GM18907 (cell line): Measurements from ENCODE around the gene RHOU.
"Not testable (repeated sequence)": the region's sequence is repeated elsewhere in the genome, so short reads cannot be mapped to it uniquely, and the experiment has no call there.

Source experiments
- ATAC-seq: cut with Tn5 transposase; IDR thresholded peaks from one replicate; pipeline ENCODE4 v1.9.1; 2021; ENCODE audit warnings: mild to moderate bottlenecking, moderate library complexity; ENCODE audit not compliant: unreplicated experiment

Gene RHOU

DNA sequence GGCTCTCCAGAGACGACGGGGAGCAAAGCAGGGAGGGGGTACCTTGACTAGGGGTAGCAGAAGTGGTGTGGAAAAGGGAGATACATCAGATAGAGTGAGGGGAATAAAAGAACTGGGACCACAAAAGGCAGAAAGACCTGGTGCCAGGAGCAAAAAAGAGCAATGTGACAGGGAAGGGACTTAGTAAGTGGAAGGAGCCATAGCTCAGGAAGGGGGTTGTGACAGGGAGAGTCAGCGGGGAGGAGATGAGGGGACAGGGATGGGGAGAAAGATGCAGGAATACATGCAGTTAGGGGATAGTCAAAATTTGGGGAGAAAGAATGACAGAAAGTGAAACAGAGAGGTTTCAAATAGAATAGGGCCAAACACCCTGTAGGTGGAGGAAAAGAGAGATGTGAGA is 20.5 kb downstream of the RHOU start:
- no peak for ATAC-seq

GRCh38 chr1:228756457-228756856 is 21.2 kb downstream of the RHOU start:
- no peak for ATAC-seq

- no peak for ATAC-seq
Observed at GRCh38 chr1:228758447-228758846, 23.2 kb downstream of the RHOU start.

DNA sequence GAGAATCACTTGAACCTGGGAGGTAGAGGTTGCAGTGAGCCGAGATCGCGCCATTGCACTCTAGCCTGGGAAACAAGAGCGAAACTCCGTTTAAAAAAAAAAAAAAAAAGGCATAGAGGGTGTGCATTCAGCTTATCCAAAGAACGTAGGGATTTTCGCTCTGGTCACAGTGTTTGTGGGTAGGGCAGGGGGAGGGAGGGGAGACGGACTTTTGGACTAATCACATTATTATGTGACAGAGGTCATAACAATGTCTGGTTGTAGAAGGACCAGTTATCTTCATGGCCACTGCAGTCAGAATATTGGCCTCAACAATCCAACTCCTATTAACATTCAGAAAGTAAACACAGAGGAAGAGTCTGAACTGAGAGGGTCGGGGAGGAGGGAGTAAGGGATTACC is 25.7 kb downstream of the RHOU start:
- ATAC-seq: no peak

GRCh38 chr1:228763561-228763960 is 28.3 kb downstream of the RHOU start:
- no peak for ATAC-seq

- ATAC-seq: no peak
Observed at GRCh38 chr1:228765168-228765946, 30.1 kb downstream of the RHOU start.

- no peak for ATAC-seq
Observed at GRCh38 chr1:228766788-228767187, 31.5 kb downstream of the RHOU start.

DNA sequence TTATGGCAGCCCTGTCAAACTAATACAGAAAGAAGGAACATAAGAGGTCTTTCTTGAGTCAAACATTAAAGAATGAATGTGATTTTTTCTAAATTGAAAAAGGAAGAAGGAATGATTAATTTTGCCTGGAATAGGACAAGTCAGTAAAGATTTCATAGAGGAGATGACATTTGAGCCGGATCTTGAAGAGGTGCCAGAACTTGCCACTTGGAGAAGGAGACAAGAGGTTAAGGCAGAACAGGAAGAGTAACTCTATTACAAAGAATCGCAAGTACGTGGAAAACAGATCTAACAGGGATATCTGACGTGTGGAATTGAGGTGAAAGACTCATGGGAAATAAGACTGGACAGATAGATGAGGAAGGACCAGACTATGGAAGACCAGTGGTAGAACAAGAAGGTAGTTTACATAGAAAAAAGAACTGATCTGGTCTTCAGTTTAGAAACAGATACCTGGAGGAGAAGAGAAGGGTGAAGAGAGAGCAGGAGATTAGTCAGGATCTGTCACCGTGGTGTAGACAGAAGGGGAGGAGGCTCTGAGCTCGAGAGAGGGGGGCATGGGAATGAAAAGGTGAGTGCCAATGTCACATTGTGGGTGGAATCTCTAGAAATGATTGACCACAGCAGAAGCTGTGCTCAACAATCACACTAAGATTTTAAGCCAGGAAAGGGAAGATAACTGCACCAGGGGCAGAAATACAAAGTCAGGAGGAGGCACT is 32.5 kb downstream of the RHOU start:
- no peak for ATAC-seq

DNA sequence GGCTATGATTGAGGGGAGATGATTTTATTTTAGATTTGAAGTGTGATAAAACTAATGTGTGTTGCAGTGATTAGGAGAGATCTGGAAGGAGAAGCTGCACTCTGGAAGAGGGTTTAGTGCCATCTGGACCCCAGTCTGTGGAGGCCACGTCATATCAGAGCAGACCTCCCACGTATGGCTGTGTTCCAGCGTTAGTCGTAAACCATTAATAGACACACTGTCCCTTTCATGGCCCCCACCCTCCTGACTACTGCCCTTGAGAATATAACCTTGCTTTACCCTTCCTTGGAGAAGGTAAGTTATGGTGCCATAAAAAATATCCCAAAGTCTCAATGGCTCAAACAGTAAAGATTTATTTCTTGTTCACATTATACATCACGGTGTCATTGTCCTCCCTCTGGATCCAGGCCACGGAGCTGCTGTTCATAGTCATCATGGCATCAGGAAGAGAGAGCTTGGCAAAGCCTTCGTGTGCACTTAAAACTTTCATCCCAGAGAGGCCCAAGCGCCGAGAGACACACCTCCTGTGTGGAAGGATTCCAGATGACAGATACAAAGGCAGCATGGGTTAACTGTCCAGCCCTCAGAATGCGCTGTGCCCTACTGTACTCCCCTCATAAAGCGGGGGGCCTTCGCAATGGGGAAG is 33.2 kb downstream of the RHOU start:
- no peak for ATAC-seq

GRCh38 chr1:228770779-228771223 is 35.5 kb downstream of the RHOU start:
- no peak for ATAC-seq

GRCh38 chr1:228772516-228773212 is 37.4 kb downstream of the RHOU start:
- ATAC-seq: no peak

DNA sequence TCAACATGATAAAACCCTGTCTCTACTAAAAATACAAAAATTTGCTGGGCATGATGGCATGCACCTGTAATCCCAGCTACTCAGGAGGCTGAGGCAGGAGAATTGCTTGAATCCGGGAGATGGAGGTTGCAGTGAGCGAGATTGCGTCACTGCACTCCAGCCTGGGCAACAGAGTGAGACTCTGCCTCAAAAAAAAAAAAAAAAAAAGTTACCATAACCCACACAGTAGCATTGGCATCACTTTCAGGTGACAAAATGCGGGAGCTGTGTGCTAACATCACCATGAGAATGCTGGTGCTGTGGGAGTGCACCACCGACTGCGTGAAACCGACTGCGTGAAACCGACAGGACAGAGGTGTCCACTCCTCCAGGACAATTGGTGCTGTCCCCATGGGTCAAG is 40.7 kb downstream of the RHOU start:
- ATAC-seq: not testable (repeated sequence)

DNA sequence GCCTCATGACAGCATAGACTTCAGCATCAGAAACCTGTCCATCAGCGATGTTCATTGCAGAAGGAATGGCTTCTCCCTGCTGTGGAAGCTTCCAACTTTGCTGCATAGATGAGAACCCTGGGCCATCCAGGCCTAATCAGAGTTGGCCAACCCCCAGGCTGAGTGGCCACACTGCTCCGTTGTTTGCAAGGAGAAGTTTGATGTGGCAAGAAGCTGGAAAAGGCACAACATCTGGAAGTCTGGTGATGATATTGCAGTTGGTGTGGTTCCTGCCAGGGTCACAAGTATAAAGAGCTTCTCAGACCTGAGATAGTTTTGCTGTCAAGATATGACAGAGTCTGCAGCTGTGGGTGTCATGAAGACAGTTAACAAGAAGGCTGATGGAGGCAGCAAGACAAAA is 41.2 kb downstream of the RHOU start:
- no peak for ATAC-seq

DNA sequence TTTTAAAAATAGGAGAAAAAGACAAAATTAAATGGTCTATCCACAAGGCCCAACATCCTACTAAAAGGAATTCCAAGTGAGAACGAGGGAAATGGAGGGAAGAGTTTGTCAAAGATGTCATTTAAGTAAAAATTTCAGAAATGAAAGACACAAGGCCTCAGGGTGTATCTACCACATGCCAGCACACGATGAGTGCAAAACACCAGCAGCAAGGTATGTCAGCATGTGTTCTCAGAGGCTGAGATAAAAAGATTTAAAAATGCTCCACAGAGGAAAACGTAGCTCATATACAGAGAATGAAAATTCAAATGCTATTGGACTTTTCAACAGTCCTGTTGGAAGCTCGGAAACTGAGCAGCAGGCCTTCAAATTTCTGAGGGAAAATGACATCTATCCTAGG is 42.0 kb downstream of the RHOU start:
- no peak for ATAC-seq

GRCh38 chr1:228778026-228778425 is 42.7 kb downstream of the RHOU start:
- no peak for ATAC-seq

DNA sequence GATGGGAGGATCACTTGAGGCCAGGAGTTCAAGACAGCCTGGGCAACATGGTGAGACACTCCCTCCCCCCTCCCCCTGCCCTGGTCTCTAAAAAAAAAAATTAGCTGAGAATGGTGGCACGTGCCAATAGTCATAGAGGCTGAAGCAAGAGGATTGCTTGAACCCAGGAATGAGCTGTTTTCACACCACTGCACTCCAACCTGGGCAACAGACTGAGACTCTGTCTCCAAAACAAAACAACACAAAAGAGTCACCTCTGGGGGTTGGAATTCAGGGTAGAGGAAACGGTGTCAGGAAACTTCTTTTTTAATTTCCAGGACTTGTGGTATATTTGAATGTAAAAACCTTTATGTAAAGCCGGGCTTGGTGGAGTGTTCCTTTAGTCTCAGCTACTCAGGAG is 43.2 kb downstream of the RHOU start:
- ATAC-seq: no peak

DNA sequence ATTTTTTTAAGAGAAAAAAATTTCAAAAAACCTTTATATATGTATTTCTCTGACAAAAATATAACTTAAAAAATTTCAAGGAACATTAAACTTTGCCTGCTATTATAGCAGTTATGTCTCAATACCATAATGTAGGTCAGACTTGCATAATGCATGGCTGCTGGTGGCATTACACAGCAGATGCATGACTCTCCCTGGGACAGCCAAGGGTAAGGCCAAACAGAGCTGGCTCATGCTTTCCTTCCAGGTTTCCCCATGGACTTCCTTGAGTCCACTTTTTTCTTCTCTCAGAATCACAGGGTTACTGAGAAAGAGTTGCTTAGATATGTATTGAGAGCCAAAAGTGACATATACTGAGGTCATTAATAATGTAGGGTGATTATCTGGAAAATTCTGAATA is 43.7 kb downstream of the RHOU start:
- no peak for ATAC-seq

- ATAC-seq: no peak
Observed at GRCh38 chr1:228781161-228781808, 46.0 kb downstream of the RHOU start.

DNA sequence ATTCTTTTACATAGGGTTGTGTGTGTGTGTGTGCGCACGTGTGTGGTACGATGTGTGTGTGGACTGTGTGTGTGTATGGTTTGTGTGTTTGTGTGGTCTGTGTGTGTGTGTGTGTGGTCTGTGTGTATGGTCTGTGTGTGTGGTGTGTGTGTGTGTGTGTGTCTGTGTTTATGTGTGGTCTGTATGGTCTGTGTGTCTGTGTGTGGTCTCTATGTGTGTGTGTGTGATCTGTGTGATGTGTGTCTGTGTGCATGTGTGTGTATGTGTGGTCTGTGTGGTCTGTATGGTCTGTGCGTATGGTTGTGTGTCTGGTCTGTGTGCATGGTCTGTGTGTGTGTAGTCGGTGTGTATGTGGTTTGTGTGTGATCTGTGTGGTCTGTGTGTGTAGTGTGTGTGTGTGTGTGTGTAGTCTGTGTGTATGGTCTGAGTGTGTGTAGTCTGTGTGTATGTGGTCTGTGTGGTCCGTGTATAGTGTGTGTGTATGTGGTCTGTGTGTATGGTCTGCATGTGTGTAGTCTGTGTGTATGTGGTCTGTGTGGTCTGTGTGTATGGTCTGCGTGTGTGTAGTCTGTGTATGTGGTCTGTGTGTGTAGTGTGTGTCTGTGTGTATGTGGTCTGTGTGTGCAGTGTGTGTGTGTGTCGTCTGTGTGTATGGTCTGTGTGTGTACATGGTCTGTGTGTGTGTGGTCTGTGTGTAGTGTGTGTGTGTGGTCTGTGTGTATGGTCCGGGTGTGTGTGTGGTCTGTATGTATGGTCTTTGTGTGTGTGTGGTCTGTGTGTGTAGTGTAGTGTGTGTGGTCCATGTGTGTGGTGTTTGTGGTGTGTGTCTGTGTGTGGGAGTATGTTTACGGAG is 46.8 kb downstream of the RHOU start:
- ATAC-seq: no peak
